GM21528 (cell line): ENCODE results near the gene PLEKHD1.

Experiments used
- ATAC-seq: cut with Tn5 transposase; IDR thresholded peaks from one replicate; pipeline ENCODE4 v1.9.1; 2021; ENCODE audit warnings: mild to moderate bottlenecking, moderate library complexity; ENCODE audit not compliant: unreplicated experiment, low FRiP score

PLEKHD1 gene

DNA sequence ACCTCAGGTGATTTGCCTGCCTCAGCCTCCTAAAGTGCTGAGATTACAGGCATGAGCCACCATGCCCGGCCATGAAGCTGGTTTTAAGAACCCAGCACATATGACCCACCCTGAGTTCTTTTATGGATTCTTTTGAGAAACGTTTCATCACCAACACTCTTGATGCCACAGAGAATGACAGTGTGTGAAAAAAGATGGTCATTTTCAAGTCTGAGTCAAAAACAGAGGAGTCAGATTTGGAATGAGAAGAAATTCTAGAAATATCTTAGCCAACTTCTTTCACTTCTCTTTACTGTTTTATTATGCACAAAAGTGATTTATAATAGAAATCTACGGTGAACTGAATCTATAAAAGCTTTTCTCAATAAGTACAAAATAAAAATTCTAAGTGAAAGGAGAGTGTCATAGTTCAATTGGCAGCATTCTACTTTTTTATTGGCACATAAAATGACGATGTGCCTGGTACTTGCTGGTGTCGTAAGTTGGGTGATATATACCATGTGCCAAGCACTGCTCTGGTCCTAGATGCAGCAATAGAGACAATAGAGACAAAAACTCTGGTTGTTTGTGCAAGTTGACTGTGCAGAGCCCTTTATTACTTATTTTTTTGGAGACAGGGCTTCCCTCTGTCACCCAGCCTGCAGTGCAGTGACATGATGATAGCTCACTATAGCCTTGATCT, 56.3 kb downstream of the PLEKHD1 start:
- no peak for ATAC-seq

DNA sequence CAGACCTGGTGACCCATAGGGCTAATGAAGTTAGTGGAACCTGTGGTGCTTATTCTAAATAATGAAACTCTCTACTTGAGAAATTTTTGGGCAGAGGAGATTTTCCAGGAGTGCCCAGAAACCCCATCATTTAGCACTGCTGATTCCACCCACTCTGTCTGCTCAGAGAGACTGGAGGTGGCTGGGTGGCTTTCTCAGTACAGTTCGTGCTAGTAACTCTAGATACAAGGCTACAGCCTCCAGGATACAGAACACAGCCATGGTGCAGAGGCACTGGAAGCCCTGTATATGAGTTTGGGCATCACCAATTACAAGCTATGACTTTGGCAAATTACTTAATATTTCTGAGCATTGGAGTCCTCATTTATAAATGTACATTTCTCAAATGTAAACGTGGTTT, 57.8 kb downstream of the PLEKHD1 start:
- ATAC-seq: no peak

DNA sequence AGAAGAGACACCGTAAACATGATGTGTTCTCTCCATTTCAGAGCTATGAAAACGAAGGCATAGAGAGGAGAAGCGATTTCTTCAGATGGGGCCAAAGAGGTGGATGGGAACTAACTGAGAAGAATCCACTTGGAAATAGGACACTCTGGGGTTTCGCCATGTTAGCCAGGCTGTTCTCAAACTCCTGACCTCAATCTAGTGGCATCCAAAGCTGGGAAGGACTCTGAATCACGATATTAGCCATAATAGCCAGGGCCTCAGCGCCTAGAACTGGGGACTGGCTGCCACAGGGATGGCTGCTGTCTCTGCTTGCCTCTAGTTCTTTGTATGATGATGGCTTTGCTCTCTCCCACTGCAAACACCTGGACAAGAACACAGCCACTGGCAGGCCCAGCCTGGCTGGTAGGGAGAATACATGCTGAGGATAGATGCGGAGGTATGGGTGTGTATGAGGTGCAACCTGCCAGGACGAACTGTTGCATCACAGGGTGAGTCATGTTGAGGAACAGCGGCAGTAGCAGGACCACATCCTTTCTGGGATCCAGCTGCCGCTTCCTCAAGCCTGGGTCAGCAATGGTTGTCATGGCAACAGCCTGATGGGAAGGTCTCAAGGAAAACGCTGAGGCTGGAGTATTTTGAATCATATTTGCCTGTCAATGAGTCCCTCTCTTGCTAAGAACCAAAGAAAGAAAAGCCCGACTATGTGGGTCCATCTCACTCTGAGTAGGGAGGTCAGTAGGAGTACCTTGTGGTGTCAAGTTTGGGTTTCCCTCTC, 59.0 kb downstream of the PLEKHD1 start:
- no peak for ATAC-seq

DNA sequence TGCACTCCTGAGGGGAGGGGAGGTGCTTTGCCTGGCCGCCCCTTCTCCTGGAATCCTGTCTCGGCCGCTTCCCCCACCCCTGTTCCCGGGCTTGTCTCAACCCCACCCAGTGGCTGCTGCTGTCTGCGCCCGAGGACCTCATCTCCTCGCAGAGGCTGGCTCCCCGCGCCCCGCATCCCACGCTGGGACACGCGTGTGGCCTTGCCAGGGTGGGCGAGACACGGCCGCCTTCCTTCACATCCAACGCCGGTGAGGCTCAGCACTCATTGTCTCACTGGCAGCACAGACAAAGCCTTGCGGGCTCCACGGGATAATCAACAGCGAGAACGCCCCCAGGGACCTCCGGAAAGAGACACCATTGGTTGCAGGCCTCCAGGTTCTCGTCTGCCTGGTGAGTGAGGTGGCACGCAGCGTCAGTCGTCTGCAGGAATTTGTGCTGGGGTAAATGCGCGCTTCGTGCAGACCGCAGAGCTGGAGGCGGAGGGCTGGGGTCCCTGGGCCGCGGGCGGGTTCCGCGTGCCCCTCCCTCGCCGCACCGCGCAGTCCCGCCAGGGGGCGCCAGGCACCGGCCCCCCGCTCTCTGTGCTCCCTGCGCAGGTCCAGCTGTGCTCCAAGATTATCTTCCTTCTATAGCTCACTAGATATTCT, 63.3 kb downstream of the PLEKHD1 start:
- no peak for ATAC-seq

DNA sequence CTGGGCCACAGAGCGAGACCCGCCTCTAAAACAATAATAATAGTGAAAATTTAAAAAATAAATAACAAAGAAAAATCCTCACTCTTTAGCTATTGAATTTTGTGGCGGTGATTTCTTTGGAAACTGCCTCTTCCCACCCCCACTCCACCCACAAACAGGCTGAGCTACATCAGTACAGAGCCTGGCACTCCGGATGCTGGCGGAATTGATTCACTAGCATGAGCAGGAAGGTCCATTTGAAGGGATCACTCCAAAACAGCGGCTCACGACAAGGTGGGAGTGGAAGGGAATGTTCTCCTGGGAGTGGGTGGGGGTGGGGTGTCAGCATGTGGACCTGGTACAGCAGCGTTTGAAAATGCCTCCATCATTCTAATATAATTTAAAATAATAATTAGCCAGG, 64.0 kb downstream of the PLEKHD1 start:
- ATAC-seq: no peak

DNA sequence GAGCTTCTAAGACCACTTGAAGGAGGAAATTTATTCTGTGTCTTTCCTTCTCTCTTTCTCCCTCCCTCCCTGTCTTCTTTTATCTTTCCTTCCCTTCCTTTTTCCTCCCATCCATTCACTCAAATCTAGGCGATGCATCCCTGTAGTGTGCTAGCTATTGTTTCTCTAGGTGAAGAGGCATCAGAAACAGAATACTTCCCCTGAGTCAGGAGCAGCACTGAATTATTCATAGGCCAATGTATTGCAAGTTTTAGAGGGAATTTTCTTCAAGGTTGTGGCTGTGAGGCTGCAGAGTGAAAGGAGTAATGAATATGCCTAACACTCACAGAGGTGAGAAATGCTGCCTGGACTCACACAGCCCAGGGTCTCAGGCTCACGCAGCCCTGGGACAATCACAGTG, 67.0 kb downstream of the PLEKHD1 start:
- ATAC-seq: no peak

DNA sequence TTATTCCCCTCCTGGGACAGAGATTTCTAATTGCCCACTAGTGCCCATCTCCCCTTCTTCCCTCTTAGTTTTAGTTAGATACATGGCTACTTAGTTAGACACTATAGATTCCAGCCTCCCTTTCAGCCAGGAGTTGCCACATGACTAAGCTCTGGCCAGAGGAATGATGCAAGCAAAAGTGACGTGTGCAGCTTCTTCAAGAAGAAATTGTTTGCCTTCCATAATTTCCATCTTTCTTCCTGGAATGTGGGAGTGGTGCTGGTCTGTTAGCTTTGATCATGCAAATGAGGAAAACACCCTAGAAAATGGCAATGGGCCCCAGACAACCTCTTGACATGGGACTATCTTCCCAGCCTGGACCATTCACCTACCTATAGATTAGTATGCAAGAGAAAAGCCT, 68.7 kb downstream of the PLEKHD1 start:
- ATAC-seq: no peak

DNA sequence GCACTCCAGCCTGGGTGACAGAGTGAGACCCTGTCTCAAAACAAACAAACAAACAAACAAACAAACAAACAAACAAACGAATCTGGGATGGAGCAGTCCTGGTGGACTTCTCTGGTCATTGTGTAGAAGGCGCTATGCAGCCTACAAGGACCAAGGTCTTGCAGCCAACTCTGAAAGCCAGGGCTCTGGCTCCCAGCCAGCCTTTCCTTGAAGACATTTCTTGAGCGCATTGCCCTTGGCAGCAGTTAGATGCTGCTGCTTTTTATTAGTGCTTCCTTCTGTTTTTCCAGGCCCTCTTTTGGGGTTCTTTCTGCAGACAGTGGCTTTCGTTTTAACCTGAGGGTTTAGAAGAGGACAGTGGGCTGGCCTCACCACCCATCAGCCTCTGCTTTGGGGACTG, 70.0 kb downstream of the PLEKHD1 start:
- ATAC-seq: no peak

DNA sequence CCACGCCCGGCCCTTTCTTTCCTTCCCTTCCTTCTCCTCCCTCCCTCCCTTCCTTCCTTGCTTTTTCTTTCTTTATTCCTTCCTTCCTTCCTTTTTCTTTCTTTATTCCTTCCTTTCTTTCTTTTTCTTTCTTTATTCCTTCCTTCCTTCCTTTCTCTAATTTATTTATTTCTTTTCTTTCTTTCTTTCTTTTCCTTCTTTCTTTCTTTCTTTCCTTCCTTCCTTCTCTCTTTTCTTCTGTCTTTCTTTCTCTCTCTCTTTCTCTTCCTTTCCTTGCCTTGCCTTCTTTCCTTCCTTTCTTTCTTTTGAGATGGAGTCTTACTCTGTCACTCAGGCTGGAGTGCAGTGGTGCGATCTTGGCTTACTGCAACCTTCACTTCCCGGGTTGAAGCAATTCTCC, 74.2 kb downstream of the PLEKHD1 start:
- no peak for ATAC-seq

DNA sequence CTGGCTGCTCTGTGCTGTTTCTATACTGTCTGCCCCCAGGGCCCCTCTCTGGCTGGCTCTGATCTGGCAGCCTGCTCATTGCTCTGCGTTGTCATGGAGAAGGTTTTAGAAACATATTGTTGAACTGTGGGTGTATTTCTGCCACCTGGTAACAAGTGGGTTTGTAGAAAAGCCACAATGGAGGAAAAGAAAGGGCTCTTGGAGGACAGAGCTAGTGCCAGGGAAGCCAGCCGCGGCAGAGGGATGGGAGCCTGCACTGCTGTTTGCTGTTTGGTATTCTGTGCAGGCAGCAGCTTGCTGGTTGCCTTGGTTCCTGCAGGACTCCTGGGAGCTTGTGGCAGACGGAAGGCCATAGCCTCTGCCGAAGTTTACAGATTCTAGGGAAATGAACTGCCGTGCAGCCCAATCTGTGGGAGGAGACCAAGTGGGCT, 75.1 kb downstream of the PLEKHD1 start:
- no peak for ATAC-seq

DNA sequence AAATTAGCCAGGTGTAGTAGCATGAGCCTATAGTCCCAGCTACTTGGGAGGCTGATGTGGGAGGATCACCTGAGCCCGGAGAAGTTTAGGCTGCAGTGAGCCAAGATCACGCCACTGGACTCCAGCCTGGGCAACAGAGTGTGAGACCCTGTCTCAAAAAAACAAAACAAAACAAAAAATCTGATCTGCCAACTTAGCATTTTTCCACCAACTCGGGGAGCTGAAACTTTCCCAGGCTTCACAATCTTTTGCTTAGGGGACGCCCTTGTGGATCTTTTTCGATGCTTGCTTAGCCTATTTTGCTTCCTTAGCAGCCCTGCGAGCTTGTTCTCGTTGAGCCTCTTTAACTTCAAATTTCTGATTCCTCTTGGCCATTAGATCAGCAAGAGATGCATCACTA, 76.3 kb downstream of the PLEKHD1 start:
- ATAC-seq: no peak

DNA sequence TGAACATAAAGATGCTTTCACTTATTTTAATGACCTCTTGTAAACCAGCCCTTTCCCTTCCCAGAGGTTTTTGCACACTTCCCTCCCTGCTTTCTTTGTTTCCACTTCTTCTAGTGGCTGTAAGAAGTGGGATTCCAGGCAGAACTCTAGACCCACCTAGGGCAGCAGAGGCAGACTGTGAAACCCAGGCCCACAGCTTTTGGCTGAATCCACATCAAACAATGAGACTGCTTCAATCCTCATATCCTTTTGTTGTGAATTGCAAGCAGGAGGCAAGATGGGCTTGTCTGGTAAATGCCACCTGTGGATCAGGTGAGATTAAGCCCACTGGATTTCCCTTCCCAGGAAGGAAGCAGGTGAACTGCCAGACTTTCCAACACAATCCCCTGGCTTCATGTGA, 77.4 kb downstream of the PLEKHD1 start:
- no peak for ATAC-seq

DNA sequence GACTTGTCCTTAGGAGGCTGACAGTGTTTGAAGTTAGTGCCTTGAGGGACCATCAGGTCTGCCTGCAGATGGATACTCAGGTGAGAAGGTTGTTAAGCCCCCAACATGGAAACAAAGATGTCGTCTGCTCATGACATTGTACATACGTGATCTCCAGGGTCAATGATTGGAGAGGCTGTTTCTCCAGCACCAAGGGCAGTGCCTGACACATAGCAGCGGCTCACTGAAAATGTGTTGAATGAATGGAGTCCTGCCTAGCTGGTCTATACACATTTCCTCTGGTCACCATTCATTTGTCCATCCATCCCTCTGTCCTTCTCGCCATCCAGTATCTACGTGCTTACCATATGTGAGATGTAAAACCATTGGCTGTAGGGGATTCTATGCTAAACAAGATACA, 83.0 kb downstream of the PLEKHD1 start:
- ATAC-seq: no peak

DNA sequence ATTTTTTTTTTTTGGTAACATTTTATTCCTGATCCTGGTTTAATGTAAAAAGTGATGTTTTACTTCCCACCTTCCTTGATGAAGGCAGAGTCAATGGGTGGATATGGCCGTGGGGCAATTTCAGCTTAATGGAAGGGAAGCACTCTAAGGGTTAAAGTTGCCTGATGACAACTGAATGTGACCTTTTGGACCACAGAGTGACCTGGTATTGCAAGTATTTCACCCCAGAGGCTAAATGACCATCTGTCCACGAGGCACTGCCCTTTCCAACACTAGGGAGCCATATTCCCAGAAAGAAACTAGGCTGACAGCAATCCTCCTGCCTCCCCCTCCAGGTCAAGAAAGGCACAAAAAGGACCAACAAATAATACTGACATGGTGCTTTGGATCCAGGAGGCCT, 85.3 kb downstream of the PLEKHD1 start:
- ATAC-seq: no peak

DNA sequence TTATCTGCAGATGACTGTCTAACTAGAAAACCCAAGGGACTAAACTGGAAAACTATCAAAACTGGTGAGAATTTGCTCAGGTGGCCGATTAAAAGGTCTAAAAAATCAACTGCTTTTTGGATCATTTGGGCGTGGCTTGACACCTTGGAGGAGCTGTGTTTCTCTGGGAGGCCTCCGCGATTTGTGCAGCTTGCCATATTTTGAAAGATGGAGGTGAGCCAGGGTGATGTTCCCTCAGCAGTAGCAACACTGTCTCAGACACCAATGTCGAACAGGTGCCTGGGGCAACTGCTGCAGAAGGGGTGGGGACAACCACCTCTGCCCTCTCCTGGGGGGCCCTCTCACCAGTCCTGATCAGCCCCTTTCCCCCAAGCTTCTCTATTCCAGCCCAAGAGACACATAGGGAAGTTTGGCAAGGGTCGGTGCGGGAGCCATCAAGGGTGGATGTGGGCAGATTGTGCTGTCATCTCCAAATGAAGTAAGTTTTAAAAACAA, 86.4 kb downstream of the PLEKHD1 start:
- no peak for ATAC-seq

DNA sequence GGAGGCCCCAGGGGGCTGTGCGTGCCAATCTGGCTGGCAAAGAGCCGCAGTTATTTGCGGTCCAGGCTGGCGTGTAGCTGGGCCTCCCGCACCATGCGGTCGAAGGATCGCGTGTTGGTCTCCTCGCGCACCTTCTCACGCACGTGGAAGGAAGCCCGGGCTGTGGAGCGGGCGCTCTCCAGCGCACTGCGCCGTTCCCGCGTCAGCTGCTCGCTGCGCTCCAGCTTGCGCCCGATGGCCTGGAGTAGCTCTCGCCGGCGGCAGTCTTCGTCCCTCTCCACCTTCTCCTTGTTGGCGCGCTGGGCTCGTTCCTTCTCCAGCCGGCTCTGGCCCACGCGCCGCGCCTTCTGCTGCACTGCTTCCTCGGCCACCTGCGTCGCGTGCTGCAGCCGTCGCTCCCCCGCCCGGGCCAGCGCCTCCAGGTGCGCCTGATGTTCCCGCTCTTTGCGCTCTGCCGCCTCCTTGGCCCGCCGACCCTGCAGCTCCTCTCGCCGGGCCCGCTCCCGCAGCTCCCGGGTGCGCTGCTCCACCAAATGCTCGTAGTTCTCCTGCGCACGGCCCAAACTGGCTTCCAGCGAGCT, 87.0 kb downstream of the PLEKHD1 start:
- no peak for ATAC-seq

DNA sequence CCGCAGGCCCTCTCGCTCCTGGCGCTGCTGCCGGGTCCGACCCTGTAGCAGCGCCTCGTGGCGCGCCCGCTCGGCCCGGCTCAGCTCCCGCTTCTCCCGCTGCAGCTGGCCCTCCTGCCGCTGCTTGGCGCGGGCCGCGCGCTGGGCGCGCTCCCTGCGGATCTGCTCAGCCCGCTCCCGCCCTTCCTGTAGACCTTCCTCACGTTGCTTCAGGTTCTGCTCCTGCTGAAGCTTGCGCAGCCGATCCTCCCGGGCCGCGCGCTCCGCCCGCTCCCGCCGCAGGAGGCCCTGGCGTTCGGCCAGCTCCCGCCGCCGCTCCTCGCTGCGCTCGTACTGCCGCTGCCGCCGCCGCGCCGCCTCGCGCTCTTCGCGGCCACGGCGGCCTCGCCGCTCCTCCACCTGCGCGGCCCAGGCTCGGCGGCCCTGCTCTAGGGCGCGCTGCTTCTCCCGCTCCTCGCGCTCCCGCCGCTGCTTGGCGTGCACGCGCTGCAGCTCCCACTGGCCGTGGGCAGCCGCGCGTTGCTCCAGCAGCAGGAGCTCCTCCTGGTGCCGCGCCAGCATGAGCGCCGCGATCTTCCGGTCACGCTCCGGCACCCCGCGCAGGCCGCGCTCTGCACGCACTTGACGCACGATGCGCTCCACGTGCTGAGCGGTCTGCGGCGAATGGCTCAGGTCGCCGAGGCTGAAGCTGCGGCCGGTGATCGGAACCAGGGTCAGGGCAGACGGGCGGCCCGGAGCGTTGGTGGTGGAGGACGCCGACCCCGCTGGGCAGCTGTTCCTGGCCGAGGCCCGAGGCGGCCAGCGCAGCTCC, 87.7 kb downstream of the PLEKHD1 start:
- ATAC-seq: no peak

DNA sequence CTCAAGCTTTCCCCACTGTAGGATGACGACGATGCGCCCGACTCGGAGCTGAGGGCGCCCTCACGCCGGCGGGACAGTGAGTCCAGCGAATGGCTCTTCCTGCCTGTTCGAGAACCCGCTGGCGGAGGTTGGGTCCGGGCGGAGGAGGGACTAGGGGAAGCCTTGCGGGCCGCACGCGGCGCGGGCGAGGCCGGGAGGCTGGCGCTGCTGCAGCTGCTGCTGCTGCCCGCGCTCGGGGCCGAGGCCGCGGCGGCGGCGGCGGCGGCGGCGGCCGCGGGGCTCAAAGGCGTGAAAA, 88.3 kb downstream of the PLEKHD1 start:
- ATAC-seq: no peak

DNA sequence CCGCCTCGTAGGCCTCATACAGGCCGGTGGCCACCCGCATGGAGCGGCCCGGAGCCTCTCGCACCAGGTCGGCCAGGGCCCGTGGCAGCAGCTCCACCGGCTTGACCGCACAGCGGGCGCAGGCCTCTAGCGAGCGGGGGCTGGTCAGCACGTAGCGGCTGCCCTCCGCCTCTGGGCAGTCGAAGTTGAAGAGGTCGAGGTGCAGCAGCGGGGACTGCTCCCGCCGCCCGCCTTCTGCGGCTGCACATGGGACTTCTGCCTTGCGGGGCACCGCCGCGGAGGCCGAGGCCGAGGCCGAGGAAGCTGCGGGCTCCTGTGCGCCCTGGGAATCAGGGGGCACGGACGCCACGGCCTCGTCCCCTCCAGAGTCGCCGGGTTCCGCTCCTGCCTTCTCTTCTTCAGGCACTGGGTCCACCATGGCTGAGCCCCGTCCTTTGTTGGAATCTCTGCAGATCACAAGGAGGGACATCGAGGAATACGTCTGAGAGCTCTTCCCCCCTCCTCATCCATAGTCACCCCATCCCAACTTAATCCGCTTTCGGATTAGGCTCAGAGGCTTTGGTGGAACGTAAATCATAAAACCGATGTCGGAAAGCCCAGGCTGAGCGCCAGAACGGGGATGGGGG, 88.8 kb downstream of the PLEKHD1 start:
- ATAC-seq: no peak

DNA sequence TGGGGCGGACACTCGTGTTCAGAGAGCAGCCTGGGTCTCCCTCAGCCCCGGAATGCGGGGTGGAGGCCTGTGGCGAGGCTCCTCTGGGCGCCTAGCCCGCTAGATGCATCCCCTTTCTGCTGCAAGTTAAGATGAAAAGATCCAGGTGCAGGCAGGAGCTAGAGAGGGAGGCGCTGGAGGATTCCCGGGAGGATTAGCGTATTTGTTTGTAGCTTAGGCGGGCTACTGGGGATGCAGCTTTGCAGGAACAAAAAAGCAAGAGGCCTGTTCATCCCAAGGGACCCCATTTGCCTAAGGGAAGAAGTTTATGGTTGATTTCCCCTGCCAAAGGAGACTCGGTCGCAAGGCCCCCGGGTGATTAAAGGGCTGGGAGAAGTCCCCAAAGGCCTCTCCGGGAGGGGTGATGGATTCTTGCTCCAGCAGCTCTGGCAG, 89.3 kb downstream of the PLEKHD1 start:
- no peak for ATAC-seq
